Endothelial cell of umbilical vein (primary cell): Measurements from ENCODE around the gene RIC8A. TPM values are rescaled to one million over a fixed set of nuclear protein-coding genes. Genes with fewer than 3 reads are reported as not detected.

ENCODE experiments used
- BruUV-seq: library from RNA; stranded (reverse); fragments of 400-500 nt; replicated peaks from 2 replicates; lab custom pipeline; 2021; lab: Mats Ljungman, UMichigan
- CTCF ChIA-PET: fragments of 300-600, 350-600 bp; sonication (Branson Sonifier 250); formaldehyde crosslinking; loops from one replicate; lab custom pipeline; 2021; ENCODE audit warnings: antibody characterized with exemption, inconsistent platforms; lab: Charles Lee
- POLR2A ChIA-PET: fragments of 300-600, 350-600 bp; sonication (Branson Sonifier 250); formaldehyde crosslinking; loops from one replicate; lab custom pipeline; 2021; ENCODE audit warnings: antibody characterized with exemption, inconsistent platforms; lab: Charles Lee
- DNase-seq: peaks from one replicate; pipeline ENCODE4 v3.0.0-alpha.2; 2011; ENCODE audit warnings: low read depth, low spot score
- FAIRE-seq: peaks from 2 replicates; lab custom pipeline; 2011; peaks lifted over from hg19 to GRCh38; lab: Jason Lieb, UNC
- H2AFZ ChIP-seq: 2 replicates; pipeline ENCODE4 v1.6.0; 2012; ENCODE audit warnings: low read depth, low read length, control low read depth, inconsistent platforms
- H3K27ac ChIP-seq: 2 replicates; pipeline ENCODE4 v1.5.1; 2011; ENCODE audit warnings: low read depth, mild to moderate bottlenecking, control low read depth, low read length, moderate library complexity; ENCODE audit not compliant: insufficient read depth
- H3K27me3 ChIP-seq, 2 experiments: 2 replicates each; pipeline versions ENCODE4 v1.6.0 to v1.6.1; 2011; ENCODE audit warnings: low read length in 2 of 2, mixed read lengths in 1 of 2; ENCODE audit not compliant: control insufficient read depth in 2 of 2, insufficient read depth in 2 of 2
- H3K36me3 ChIP-seq, 2 experiments: 2 replicates in 1 of 2; 3 replicates in 1 of 2; pipeline ENCODE4 v1.5.1; 2011; ENCODE audit warnings: low read length in 2 of 2, mild to moderate bottlenecking in 1 of 2, moderate library complexity in 1 of 2; ENCODE audit not compliant: control insufficient read depth in 2 of 2, insufficient read depth in 2 of 2; ENCODE audit errors: extremely low read depth in 1 of 2
- H3K4me1 ChIP-seq: 3 replicates; pipeline ENCODE4 v1.5.1; 2011; ENCODE audit warnings: mild to moderate bottlenecking, low read length; ENCODE audit not compliant: control insufficient read depth, insufficient read depth; ENCODE audit errors: extremely low read depth
- H3K4me2 ChIP-seq: 2 replicates; pipeline ENCODE4 v1.6.1; 2011; ENCODE audit warnings: low read length, control low read depth, mixed read lengths; ENCODE audit not compliant: insufficient read depth
- H3K4me3 ChIP-seq, 3 experiments: fragments of 200-600 bp in 1 of 3; sonication (generic), shearing (Covaris generic) in 1 of 3; replicated peaks in 1 of 3; 2 replicates each; pipeline ENCODE4 v1.5.1; 2011 to 2016; ENCODE audit warnings: control low read depth in 3 of 3, low read length in 3 of 3, mild to moderate bottlenecking in 2 of 3, inconsistent platforms in 1 of 3, low read depth in 1 of 3, moderate library complexity in 1 of 3; ENCODE audit not compliant: insufficient read depth in 1 of 3
- H3K79me2 ChIP-seq: 2 replicates; pipeline ENCODE4 v1.6.0; 2012; ENCODE audit warnings: low read length, inconsistent platforms; ENCODE audit not compliant: control insufficient read depth, insufficient read depth
- H3K9ac ChIP-seq: replicated peaks from 2 replicates; pipeline ENCODE3; 2011; ENCODE audit warnings: low read length, control low read depth; ENCODE audit not compliant: insufficient read depth; ENCODE audit errors: extremely low read depth
- H3K9me1 ChIP-seq: replicated peaks from 3 replicates; pipeline ENCODE4 v1.6.0; 2011; ENCODE audit warnings: mild to moderate bottlenecking, low read length; ENCODE audit not compliant: control insufficient read depth, insufficient read depth; ENCODE audit errors: extremely low read depth
- H3K9me3 ChIP-seq: replicated peaks from 2 replicates; pipeline ENCODE4 v1.5.1; 2012; ENCODE audit warnings: low read length, inconsistent platforms; ENCODE audit not compliant: control insufficient read depth, insufficient read depth
- H4K20me1 ChIP-seq: replicated peaks from 2 replicates; pipeline ENCODE3; 2011; ENCODE audit warnings: mild to moderate bottlenecking, low read length; ENCODE audit not compliant: control insufficient read depth, insufficient read depth; ENCODE audit errors: extremely low read depth
- CTCF ChIP-seq, 2 donors: IDR thresholded peaks; 1 replicate in 1 of 2; 2 replicates in 1 of 2; pipeline ENCODE4 v1.5.1; 2011; ENCODE audit warnings: low read length in 2 of 2, mild to moderate bottlenecking in 2 of 2, moderate library complexity in 2 of 2, control low read depth in 1 of 2, inconsistent platforms in 1 of 2, low read depth in 1 of 2; ENCODE audit not compliant: insufficient read depth in 1 of 2; ENCODE audit errors: extremely low read depth in 1 of 2
- FOS ChIP-seq: IDR thresholded peaks from 2 replicates; pipeline ENCODE4 v1.6.1; 2011; ENCODE audit warnings: mild to moderate bottlenecking, low read length, moderate library complexity, borderline replicate concordance; ENCODE audit not compliant: insufficient read depth
- JUN ChIP-seq: IDR thresholded peaks from 2 replicates; pipeline ENCODE4 v1.6.1; 2011; ENCODE audit warnings: borderline replicate concordance, low read depth; ENCODE audit not compliant: insufficient read length, insufficient read depth
- MYC ChIP-seq: IDR thresholded peaks from one replicate; pipeline ENCODE4 v1.6.1; 2011; ENCODE audit warnings: mild to moderate bottlenecking, low read depth, low read length
- POLR2A ChIP-seq: IDR thresholded peaks from 2 replicates; pipeline ENCODE4 v1.6.1; 2012; ENCODE audit warnings: low read depth, mild to moderate bottlenecking, control low read depth, low read length
- POLR2AphosphoS5 ChIP-seq: IDR thresholded peaks from 2 replicates; pipeline ENCODE4 v1.6.1; 2012; ENCODE audit warnings: low read depth, mild to moderate bottlenecking, control low read depth, low read length, moderate library complexity; ENCODE audit not compliant: insufficient read depth
- dilution Hi-C: fragments of 300-500 bp; cut with MboI; formaldehyde crosslinking; loops from one replicate; pipeline ENCODE4 v1.15.0; 2019; ENCODE audit warnings: low sequenced_read_pairs; ENCODE audit not compliant: extremely low pct_ligation_motif_present
- intact Hi-C: fragments of 100-400 bp; cut with micrococcal nuclease; formaldehyde crosslinking; loops from one replicate; pipeline ENCODE4 v1.10.0; 2022
- polyA plus RNA-seq, 4 experiments: library from polyadenylated mRNA; depleted of rRNA in 3 of 4; stranded (reverse) in 3 of 4; unstranded in 1 of 4; fragments of >200 nt; gene quantifications; 2 replicates each; pipeline versions ENCODE4 v1.2.1 to v1.2.3, GENCODE V29; 2011 to 2012; ENCODE audit warnings: missing spikeins in 1 of 4
- total RNA-seq: library from RNA; stranded (reverse); gene quantifications from 2 replicates; pipeline ENCODE4 v1.2.3, GENCODE V29; 2021

RIC8A gene
- total and polyA plus RNA-seq, 2 donors (not counting 3 experiments of a cell fraction or from before 2014, with no cell fraction given) = 112 to 143 TPM

GRCh38 chr11:212150-213100 is 4.9 kb downstream of the RIC8A start:
- H3K27me3 ChIP-seq = no peaks in the 10 kb centered on the region
- H3K36me3 ChIP-seq = peaks cover 31 to 43% of the 10 kb centered on the region in 2 experiments
- no peak for TF ChIP-seq POLR2A
- TF ChIP-seq POLR2AphosphoS5 = no peak
- no peak for TF ChIP-seq MYC
- no peak for TF ChIP-seq CTCF (IDR thresholded peaks at IDR 0.05; ENCODE audit: extremely low read depth in 1 of 2, insufficient read depth in 1 of 2, low read depth in 1 of 2, low read length in 2 of 2)
- no peak for TF ChIP-seq JUN
- no peak for TF ChIP-seq FOS
- no peaks in the 10 kb centered on the region for H4K20me1 ChIP-seq
- intact Hi-C loops = no loop called here
- no peaks in the 10 kb centered on the region for H3K9me3 ChIP-seq
- H3K9me1 ChIP-seq = no peaks in the 10 kb centered on the region
- no peak overlapping the region for H3K4me2 ChIP-seq
- BruUV-seq = no TSS peak
- H3K4me3 ChIP-seq = no peak overlapping the region
- H3K79me2 ChIP-seq = peaks cover 30% of the 10 kb centered on the region
- H3K4me1 ChIP-seq = peaks cover 16% of the 10 kb centered on the region
- no peak overlapping the region for H3K9ac ChIP-seq
- no peak overlapping the region for H2AFZ ChIP-seq
- ChIA-PET CTCF (no interaction called here), POLR2A (no interaction called here)
- no peak for FAIRE-seq
- no peak overlapping the region for H3K27ac ChIP-seq
- DNase-seq = no peak
- dilution Hi-C loops = no loop called here
